ENCODE measurements around the gene RLN1. TPM values are rescaled to one million over a fixed set of nuclear protein-coding genes. Genes with fewer than 3 reads are reported as not detected.

RLN1 gene
- total and polyA plus RNA-seq, 2 of the 4 experiments (the other 2 are of a cell fraction) = not detected

GRCh38 chr9:5355817-5356216 is 16.1 kb upstream of the RLN1 start:
- H2AK9ac ChIP-seq (replicated peaks; ENCODE audit: low read depth, low read length, poor library complexity) = no peak overlapping the region
- no peak overlapping the region for H2BK120ac ChIP-seq (ENCODE audit: low read depth, low read length)
- no peak for TF ChIP-seq RCOR1 (IDR thresholded peaks at IDR 0.05; ENCODE audit: insufficient replicate concordance, low read length)
- no peak for TF ChIP-seq NFE2L2 (IDR thresholded peaks at IDR 0.05; ENCODE audit: low read depth, low read length)
- no peak for TF ChIP-seq CEBPB (IDR thresholded peaks at IDR 0.05; ENCODE audit: low read depth, low read length)
- TF ChIP-seq, protein P1, sequence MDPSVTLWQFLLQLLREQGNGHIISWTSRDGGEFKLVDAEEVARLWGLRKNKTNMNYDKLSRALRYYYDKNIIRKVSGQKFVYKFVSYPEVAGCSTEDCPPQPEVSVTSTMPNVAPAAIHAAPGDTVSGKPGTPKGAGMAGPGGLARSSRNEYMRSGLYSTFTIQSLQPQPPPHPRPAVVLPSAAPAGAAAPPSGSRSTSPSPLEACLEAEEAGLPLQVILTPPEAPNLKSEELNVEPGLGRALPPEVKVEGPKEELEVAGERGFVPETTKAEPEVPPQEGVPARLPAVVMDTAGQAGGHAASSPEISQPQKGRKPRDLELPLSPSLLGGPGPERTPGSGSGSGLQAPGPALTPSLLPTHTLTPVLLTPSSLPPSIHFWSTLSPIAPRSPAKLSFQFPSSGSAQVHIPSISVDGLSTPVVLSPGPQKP (IDR thresholded peaks at IDR 0.05; ENCODE audit: borderline replicate concordance, low read depth, low read length) = no peak
- TF ChIP-seq SMC3 (IDR thresholded peaks at IDR 0.05; ENCODE audit: low read depth, low read length) = no peak
- no peak for TF ChIP-seq CTCF (conservative IDR thresholded peaks at IDR 0.05; ENCODE audit: low read depth, low read length)
- no peaks in the 10 kb centered on the region for H4K20me1 ChIP-seq (ENCODE audit: insufficient read depth, low read length)
- POLR2A ChIA-PET (ENCODE audit: unreplicated experiment) = interaction anchor here (0.5 kb wide), 1 partner anchor 26 kb away, joined by 3 read pairs; no protein-coding TSS in a partner anchor
- peaks cover 1% of the 10 kb centered on the region; the same call in 1 of the 2 replicates for H3K27me3 ChIP-seq (ENCODE audit: control insufficient read depth, insufficient read depth, low read length)
- no peak overlapping the region for H3K18ac ChIP-seq (ENCODE audit: low read depth, low read length)
- H3K4me1 ChIP-seq (ENCODE audit: control insufficient read depth, insufficient read depth, low read length) = no peaks in the 10 kb centered on the region
- in situ Hi-C loops (cut with MboI; ENCODE audit: low sequenced_read_pairs) (no loop called here), intact Hi-C loops (cut with micrococcal nuclease) (no loop called here), dilution Hi-C loops (cut with HindIII; ENCODE audit: low sequenced_read_pairs, unreplicated experiment) (no loop called here)
- H3K4me2 ChIP-seq (ENCODE audit: low read depth, low read length) = no peak overlapping the region
- WGBS, 2 experiments (ENCODE audit: extremely low coverage in 2 of 2, insufficient read length in 1 of 2) = no CpG with 5 or more reads among the region's 2 CpGs
- no peak overlapping the region for H3K4me3 ChIP-seq (ENCODE audit: insufficient read depth, low read depth, low read length)
- BruUV-seq (replicated peaks) = no TSS peak
- no peak overlapping the region for H3K27ac ChIP-seq (ENCODE audit: insufficient read depth, low read length)
- no peaks in the 10 kb centered on the region for H3K36me3 ChIP-seq (ENCODE audit: control insufficient read depth, insufficient read depth, low read length)
- no peak overlapping the region for H4K5ac ChIP-seq (ENCODE audit: low read depth, low read length)
- no peak overlapping the region for H3K14ac ChIP-seq (replicated peaks; ENCODE audit: low read depth, low read length)
- no peak overlapping the region for H2BK20ac ChIP-seq (ENCODE audit: low read depth, low read length)
- CTCF ChIA-PET = no interaction called here
- H3K9me3 ChIP-seq (ENCODE audit: control insufficient read depth, insufficient read depth, low read length) = no peaks in the 10 kb centered on the region
- no peak for DNase-seq
- no peak overlapping the region for H4K8ac ChIP-seq (ENCODE audit: low read depth in 2 of 2, low read length in 2 of 2)
- H3K9ac ChIP-seq (ENCODE audit: low read depth, low read length) = no peak overlapping the region
- no peak overlapping the region for H3K23ac ChIP-seq (ENCODE audit: low read depth, low read length)
- no peak overlapping the region for H2BK5ac ChIP-seq (ENCODE audit: low read depth, low read length, poor library complexity, severe bottlenecking)
- H4K91ac ChIP-seq (ENCODE audit: insufficient read depth, low read depth, low read length) = no peak overlapping the region
- H2AK5ac ChIP-seq (ENCODE audit: low read depth, low read length) = no peak overlapping the region
- no peak overlapping the region for H3K4ac ChIP-seq (ENCODE audit: low read depth, low read length)
- H2BK15ac ChIP-seq (ENCODE audit: low read depth, low read length) = no peak overlapping the region
- ATAC-seq (ENCODE audit: low read depth) = no peak
- no peak overlapping the region for H3K56ac ChIP-seq (ENCODE audit: extremely low read depth, insufficient read depth, low read length)
- H3K9me1 ChIP-seq (ENCODE audit: insufficient read depth, low read length) = no peaks in the 10 kb centered on the region
- H2AFZ ChIP-seq (replicated peaks; ENCODE audit: low read length, poor library complexity) = no peak overlapping the region
- H3K79me1 ChIP-seq (ENCODE audit: low read depth in 1 of 2, low read length in 2 of 2) = no peaks in the 10 kb centered on the region

Data from IMR-90 (cell line).